HG03066 (cell line): ENCODE data around the gene UBQLN4.

Experiments
- ATAC-seq: cut with Tn5 transposase; IDR thresholded peaks from one replicate; pipeline ENCODE4 v1.9.1; 2021; ENCODE audit warnings: low read depth; ENCODE audit not compliant: unreplicated experiment

The UBQLN4 gene

DNA sequence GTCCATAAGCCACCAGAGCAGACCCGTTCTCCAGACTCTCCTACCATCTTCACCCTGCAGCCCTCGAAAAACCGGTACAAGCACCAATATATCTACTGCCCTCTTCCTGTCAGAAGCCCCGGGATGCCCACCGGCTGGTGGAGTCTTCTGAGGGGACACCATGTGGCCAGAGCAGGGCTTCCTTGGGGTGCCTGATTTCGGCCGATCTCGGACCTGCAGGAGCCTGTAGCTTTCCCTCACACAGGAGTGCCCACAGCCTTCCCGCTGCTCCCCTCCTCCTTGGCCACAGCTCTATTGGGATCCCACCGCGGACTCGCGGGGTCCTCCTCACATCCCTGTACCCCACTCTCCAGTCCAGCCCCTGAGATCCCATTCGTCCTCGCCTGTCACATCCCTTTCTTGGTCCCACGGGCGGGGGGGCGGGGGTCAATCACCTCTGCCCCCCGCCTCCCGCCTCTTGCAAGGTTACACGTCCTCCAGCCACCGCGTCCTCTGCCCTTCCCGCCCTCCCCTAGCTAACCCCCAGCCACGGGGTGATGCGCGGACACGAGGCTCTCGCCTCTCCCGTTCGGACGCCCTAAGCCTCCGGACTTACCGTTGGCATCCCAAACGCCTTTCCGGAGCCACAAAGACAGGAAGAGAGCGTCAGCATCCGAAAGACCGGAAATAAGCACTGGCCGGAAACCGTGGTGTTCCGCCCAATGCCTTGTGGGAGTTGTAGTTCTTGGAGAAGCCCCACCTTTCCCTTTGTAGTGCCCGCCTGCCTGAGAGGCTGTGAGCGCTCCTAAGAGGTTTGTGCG lies 33.1 kb downstream of the UBQLN4 start, which contains the start of gene SSR2:
TSS of gene SSR2 (minus strand) at position 659 of the 800 bp plus-strand sequence. CDS start 784 bp downstream, outside the sequence.
- ATAC-seq: peak; percentile 98

GRCh38 chr1:156019946-156020292 lies 33.7 kb downstream of the UBQLN4 start:
- ATAC-seq: no peak

GRCh38 chr1:156014829-156015228 lies 38.8 kb downstream of the UBQLN4 start:
- no peak for ATAC-seq

GRCh38 chr1:156012051-156012817 lies 41.4 kb downstream of the UBQLN4 start:
- peak; percentile 81 for ATAC-seq

DNA sequence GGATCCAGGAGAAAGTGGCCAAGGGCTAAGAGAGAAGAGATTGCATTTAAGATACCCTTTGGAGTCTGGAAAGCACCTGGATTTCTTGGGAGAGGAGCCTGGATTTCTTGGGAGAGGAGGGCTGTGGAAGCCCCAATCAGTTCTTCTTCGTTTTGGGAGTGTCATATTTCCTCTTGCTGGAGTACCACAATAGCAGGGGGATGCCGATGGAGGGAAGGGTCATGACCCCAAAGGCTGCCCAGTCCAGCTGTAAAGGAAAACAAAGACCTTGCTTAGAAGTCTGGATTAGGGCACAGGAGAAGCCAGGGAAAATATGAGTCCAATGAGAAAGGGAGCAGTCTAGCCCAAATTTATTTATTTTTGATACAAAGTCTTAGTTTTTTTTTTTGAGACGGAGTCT lies 44.2 kb downstream of the UBQLN4 start:
- ATAC-seq: no peak

DNA sequence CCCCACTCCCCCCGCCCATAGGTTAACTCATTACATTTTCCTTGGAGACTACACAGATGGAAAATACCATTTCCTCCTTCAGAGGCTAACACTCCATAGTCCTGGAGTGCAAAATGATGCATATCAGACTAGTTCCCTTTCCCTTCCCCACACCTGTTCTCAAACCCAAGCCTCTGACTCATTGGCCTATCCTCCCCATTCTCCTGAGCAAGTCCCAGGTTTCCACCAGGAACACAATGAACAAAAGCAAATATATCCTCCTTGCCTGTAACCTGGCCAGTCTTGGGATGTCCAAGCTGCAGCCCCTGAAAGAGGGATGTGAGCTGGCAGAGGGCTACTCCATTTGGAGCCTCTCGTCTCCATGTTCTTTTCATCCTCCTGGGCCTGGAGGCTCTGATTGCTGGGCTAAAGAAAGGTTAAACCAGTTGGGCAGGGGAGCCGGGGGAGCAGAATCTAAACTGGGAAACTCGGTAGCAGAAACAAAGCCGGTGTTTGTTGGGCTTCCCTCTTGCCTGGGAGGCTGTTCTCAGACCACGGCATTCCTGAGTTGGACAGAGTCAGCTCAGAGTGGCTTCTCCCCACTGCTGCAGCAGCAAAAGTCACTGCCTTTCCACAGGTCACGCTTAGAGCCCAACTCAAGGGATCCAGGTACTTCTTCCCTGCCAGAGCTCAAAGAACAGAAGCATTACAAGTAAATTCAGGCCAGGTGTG lies 46.8 kb downstream of the UBQLN4 start:
- no peak for ATAC-seq

GRCh38 chr1:156004843-156005584 lies 48.6 kb downstream of the UBQLN4 start:
- no peak for ATAC-seq

DNA sequence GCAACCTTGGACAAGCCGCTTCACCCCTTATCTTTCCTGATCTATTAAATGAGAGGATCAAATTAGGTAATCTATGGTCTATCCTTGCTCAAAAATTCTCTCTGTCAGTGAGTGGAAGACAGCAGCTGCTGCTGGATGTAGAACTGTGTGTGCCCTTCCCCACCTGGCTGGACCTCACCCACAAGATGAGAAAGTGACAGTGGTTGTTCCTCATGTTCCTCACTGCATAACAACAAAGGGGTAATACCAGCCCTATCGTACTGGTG lies 49.7 kb downstream of the UBQLN4 start:
- ATAC-seq: no peak

- ATAC-seq: no peak
Observed at GRCh38 chr1:156002188-156002911, 51.2 kb downstream of the UBQLN4 start.

DNA sequence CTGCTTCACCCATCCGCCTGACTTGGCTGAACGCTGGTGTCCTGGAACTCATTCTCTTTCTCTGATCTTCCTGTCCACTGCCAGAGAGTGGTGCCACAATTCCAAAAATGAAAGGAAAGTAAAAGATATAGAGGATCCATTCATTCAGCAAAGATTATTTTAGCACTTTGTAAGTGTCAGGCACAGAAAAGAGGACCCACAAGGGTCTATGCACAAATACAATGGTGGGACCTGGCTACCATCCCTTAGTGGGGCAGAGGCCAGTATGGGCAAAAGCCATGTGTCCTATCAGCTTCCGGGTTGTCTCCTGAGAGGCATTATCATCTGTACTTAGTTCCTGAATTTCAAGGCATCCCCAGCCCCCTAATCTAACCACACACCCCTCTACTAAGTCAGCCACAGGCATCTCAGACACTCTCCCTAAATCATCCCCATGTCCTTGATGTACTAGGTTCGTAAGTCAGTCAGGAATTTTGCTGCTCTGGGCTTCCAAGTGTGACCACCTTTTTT lies 51.9 kb downstream of the UBQLN4 start:
- no peak for ATAC-seq

DNA sequence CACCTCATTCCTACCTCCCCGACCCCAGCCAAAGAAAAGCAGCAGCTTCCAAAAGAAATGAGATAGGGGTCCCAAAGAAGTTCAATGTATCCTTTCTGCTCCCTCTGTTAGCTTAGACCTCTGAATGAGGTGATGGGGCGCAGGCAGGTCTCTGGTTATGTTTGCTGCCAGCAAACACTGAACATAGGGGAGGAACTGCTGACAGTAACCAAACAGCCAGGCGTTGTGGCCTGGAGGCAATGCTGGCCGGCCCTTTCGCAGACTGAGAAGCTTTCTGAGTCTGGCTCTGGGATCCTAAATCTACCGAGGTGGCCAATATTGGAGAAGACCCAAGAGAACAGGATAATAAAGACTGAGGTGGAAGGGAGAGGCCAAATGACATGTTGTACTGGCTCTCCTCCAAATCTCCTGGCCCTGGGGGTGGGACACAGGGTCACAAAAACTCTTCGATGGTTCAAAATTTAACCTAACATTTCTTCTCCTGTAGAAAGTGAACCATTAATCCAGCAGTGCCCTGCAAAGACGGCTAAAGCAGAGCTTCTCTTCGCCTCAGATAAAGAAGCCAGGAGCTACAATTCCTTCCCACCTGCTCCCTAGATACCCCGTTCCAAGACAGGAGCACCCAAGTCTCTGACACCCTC lies 52.5 kb downstream of the UBQLN4 start:
- ATAC-seq: no peak

- ATAC-seq: no peak
Observed at GRCh38 chr1:155999964-156000363, 53.6 kb downstream of the UBQLN4 start.

- ATAC-seq: no peak
Observed at GRCh38 chr1:155996166-155996565, 57.4 kb downstream of the UBQLN4 start.

DNA sequence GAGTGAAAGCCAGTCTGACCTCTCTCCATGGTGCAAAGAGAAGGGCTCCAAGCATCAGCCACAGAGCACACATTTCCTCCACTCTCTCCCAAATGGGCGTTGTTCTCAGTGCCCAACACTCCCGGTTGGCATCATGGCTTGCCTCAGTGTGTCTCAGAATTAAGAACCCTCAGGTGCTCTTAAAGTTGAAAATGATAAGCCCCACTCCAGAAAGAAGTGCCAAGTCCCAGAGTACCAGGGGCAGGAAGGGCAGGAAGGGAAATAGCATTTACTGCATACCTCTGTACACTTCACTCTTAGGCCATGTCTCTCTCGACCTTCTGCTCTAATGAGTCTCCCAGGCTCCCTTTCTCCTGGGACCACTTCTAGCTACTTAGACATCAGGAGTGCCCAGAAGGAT lies 60.0 kb downstream of the UBQLN4 start:
- no peak for ATAC-seq

GRCh38 chr1:155990005-155990739 lies 63.4 kb downstream of the UBQLN4 start:
- no peak for ATAC-seq

GRCh38 chr1:155989242-155990004 lies 64.2 kb downstream of the UBQLN4 start:
- no peak for ATAC-seq
